Measurements from ENCODE around the gene SEH1L.

GRCh38 chr18:12948050-12948804 lies 416 bp downstream of the SEH1L start:
- TF ChIP-seq CTCF (conservative IDR thresholded peaks at IDR 0.05 in 1 of 2, IDR thresholded peaks at IDR 0.05 in 1 of 2; ENCODE audit: low read depth in 1 of 2, low read length in 2 of 2), result no peak
- TF ChIP-seq EZH2 (IDR thresholded peaks at IDR 0.05; ENCODE audit: low read length, missing control alignments), result no peak

Measured in fibroblast of lung (primary cell).